Measurements from ENCODE around the gene RNF157. TPM values are rescaled to one million over a fixed set of nuclear protein-coding genes. Genes with fewer than 3 reads are reported as not detected.

Gene RNF157
- total and polyA plus RNA-seq, 9 of the 15 experiments (the other 6 are each of a cell fraction or from before 2014, with no cell fraction given), result 8.1 to 31.7 (median 20.8) TPM

- TF ChIP-seq TAF1 (IDR thresholded peaks at IDR 0.05; ENCODE audit: control insufficient read depth, extremely low read depth, insufficient read depth, low read length, severe bottlenecking), result no peak
Measured at GRCh38 chr17:76248013-76248782, 7.9 kb upstream of the RNF157 start (continued).

- peaks cover 14 to 22% of the 10 kb centered on the region in 2 experiments; a peak in 4 of 5 replicates for H3K4me1 ChIP-seq (replicated peaks in 1 of 2; ENCODE audit: control insufficient read depth in 2 of 2, insufficient read depth in 2 of 2, low read length in 2 of 2)
- H2AFZ ChIP-seq (ENCODE audit: low read depth, low read length), result no peak overlapping the region
- H3K27ac ChIP-seq (ENCODE audit: extremely low read depth, low read depth, low read length), result no peak overlapping the region
- H3K36me3 ChIP-seq (ENCODE audit: control insufficient read depth, insufficient read depth, low read length), result no peaks in the 10 kb centered on the region
- no peaks in the 10 kb centered on the region for H3K27me3 ChIP-seq (ENCODE audit: control insufficient read depth in 2 of 2, insufficient read depth in 2 of 2, low read length in 2 of 2)
- FAIRE-seq (no peak), ATAC-seq (no peak), DNase-seq (ENCODE audit: extremely low read depth in 1 of 4, low spot score in 3 of 4) (no peak)
- BruUV-seq (replicated peaks), result no TSS peak
- intact Hi-C loops (cut with micrococcal nuclease), result no loop called here
- H4K20me1 ChIP-seq (replicated peaks; ENCODE audit: control insufficient read depth, insufficient read depth, low read length), result no peaks in the 10 kb centered on the region
- no peaks in the 10 kb centered on the region for H3K9me3 ChIP-seq (replicated peaks; ENCODE audit: control insufficient read depth, insufficient read depth, low read depth, low read length)
- no peak overlapping the region for H3K4me2 ChIP-seq (ENCODE audit: insufficient read depth, low read length)
- no peak overlapping the region for H3K4me3 ChIP-seq
- ChIA-PET POLR2A (interaction anchor here (0.8 to 17.8 kb wide), 6 partner anchors 9 to 40 kb away, joined by 3 to 227 read pairs (median 3); partner anchors contain the start of gene UBALD2), CTCF (ENCODE audit: low intra/inter-chr PET ratio) (no interaction called here)
- H3K79me2 ChIP-seq (ENCODE audit: control insufficient read depth, insufficient read depth, low read length), result peaks cover under 1% of the 10 kb centered on the region; the same call in 1 of the 3 replicates
- TF ChIP-seq ZBTB33 (CRISPR knock-in tag; IDR thresholded peaks at IDR 0.05), result 0 out of 2 replicates have a peak, but pooled peaks have one; percentile 16
- no peak for TF ChIP-seq ARHGAP35 (IDR thresholded peaks at IDR 0.05; ENCODE audit: partially characterized antibody)
- in situ Hi-C loops (cut with MboI), result no loop called here
- H3K9me1 ChIP-seq (ENCODE audit: control insufficient read depth, insufficient read depth, low read length), result no peaks in the 10 kb centered on the region
- H3K9ac ChIP-seq (ENCODE audit: insufficient read depth in 1 of 2, low read depth in 2 of 2, low read length in 2 of 2), result no peak overlapping the region
- 84% methylated on average over 8 of the region's 8 CpGs for WGBS (ENCODE audit: insufficient coverage, low coverage, missing lambda C conversion rate)
Measured at GRCh38 chr17:76247304-76247703, 7.0 kb upstream of the RNF157 start.
